Upper lobe of right lung (tissue), 1 donor: ENCODE results near the gene SLC25A11. TPM values are rescaled to one million over a fixed set of nuclear protein-coding genes. Genes with fewer than 3 reads are reported as not detected.
A peak's percentile ranks its signal among the peaks of the same experiment; 100 is the strongest.
"Not testable (repeated sequence)": the region's sequence is repeated elsewhere in the genome, so short reads cannot be mapped to it uniquely, and the experiment has no call there.

Experiments
- ATAC-seq: fragments of 200-7000 bp; cut with Tn5 transposase; one replicate; pipeline ENCODE4 v1.9.1; 2020; ENCODE audit warnings: mild to moderate bottlenecking, moderate library complexity
- DNase-seq: peaks from one replicate; pipeline ENCODE4 v3.0.0-alpha.2; 2020
- H3K27ac ChIP-seq: fragments of 200-600 bp; one replicate; pipeline ENCODE4 v1.8.0; 2022
- H3K27me3 ChIP-seq: fragments of 200-600 bp; one replicate; pipeline ENCODE4 v1.8.0; 2022; ENCODE audit warnings: mild to moderate bottlenecking
- H3K36me3 ChIP-seq: fragments of 200-600 bp; one replicate; pipeline ENCODE4 v1.8.0; 2022
- H3K4me1 ChIP-seq: fragments of 200-600 bp; one replicate; pipeline ENCODE4 v1.8.0; 2022
- H3K4me3 ChIP-seq: fragments of 200-600 bp; one replicate; pipeline ENCODE4 v1.8.0; 2022; ENCODE audit warnings: mild to moderate bottlenecking
- H3K9me3 ChIP-seq: fragments of 200-600 bp; one replicate; pipeline ENCODE4 v1.8.0; 2022
- CTCF ChIP-seq: fragments of 200-600 bp; IDR thresholded peaks from one replicate; pipeline ENCODE4 v1.8.0; 2022; ENCODE audit warnings: antibody characterized with exemption
- intact Hi-C: fragments of 100-400 bp; cut with DNase I; formaldehyde crosslinking; loops from one replicate; pipeline ENCODE4 v1.11.0; 2022
- total RNA-seq: library from RNA; stranded (reverse); fragmentation: NEBNext Ultra II Directional; extraction: Animal tissue kit (Norgen Biotek cat#: 25700); gene quantifications from one replicate; pipeline ENCODE4 v1.2.1, GENCODE V29; 2021
- donor health status: DM: no; HTN: yes; CAD: no; lungs with severe emphysema.

SLC25A11 gene
- total RNA-seq, 1 donor from 2014 or later: 55.0 TPM

GRCh38 chr17:4919511-4920047 lies 20.3 kb downstream of the SLC25A11 start:
- H3K4me1 ChIP-seq: no peaks in the 10 kb centered on the region
- no peaks in the 10 kb centered on the region for H3K36me3 ChIP-seq
- ATAC-seq (no peak), DNase-seq (no peak)
- H3K9me3 ChIP-seq: no peaks in the 10 kb centered on the region
- no peak overlapping the region for H3K27ac ChIP-seq
- no peaks in the 10 kb centered on the region for H3K27me3 ChIP-seq
- no peak overlapping the region for H3K4me3 ChIP-seq
- no peak for TF ChIP-seq CTCF
- intact Hi-C loops: no loop called here

- ATAC-seq, H3K4me3 ChIP-seq, H3K9me3 ChIP-seq, DNase-seq, H3K27me3 ChIP-seq, H3K4me1 ChIP-seq, intact Hi-C loops, H3K36me3 ChIP-seq, H3K27ac ChIP-seq: not testable (repeated sequence)
Observed at GRCh38 chr17:4914551-4914950, 25.3 kb downstream of the SLC25A11 start.

GRCh38 chr17:4913994-4914393 lies 25.9 kb downstream of the SLC25A11 start:
- no peaks in the 10 kb centered on the region for H3K9me3 ChIP-seq
- DNase-seq (no peak), ATAC-seq (no peak)
- H3K27me3 ChIP-seq: no peaks in the 10 kb centered on the region
- H3K27ac ChIP-seq: no peak overlapping the region
- peaks cover 5% of the 10 kb centered on the region for H3K4me1 ChIP-seq
- no peak for TF ChIP-seq CTCF
- intact Hi-C loops: no loop called here
- H3K36me3 ChIP-seq: no peaks in the 10 kb centered on the region
- no peak overlapping the region for H3K4me3 ChIP-seq

GRCh38 chr17:4908711-4909496 lies 30.9 kb downstream of the SLC25A11 start:
- Histone ChIP-seq H3K4me1 (peaks cover 5% of the 10 kb centered on the region), H3K27me3 (no peaks in the 10 kb centered on the region), H3K9me3 (no peaks in the 10 kb centered on the region), H3K27ac (peak overlapping the region; percentile 81), H3K4me3 (no peak overlapping the region), H3K36me3 (no peaks in the 10 kb centered on the region)
- peak; percentile 99 for ATAC-seq
- peak; percentile 93 for DNase-seq
- TF ChIP-seq CTCF: peak; percentile 95
- intact Hi-C loops: loop anchor here (10.0 kb wide), 1 partner anchor 156 kb away; no protein-coding TSS in a partner anchor

GRCh38 chr17:4908301-4908700 lies 31.5 kb downstream of the SLC25A11 start:
- intact Hi-C loops: loop anchor here (10.0 kb wide), 1 partner anchor 156 kb away; no protein-coding TSS in a partner anchor
- Histone ChIP-seq H3K36me3 (no peaks in the 10 kb centered on the region), H3K27ac (peak overlapping the region; percentile 55), H3K27me3 (no peaks in the 10 kb centered on the region), H3K9me3 (no peaks in the 10 kb centered on the region), H3K4me3 (no peak overlapping the region), H3K4me1 (peaks cover 5% of the 10 kb centered on the region)
- DNase-seq (no peak), ATAC-seq (no peak)
- TF ChIP-seq CTCF: no peak

GRCh38 chr17:4906642-4907041 lies 33.2 kb downstream of the SLC25A11 start:
- DNase-seq, H3K36me3 ChIP-seq, H3K27ac ChIP-seq, H3K27me3 ChIP-seq, H3K4me1 ChIP-seq, ATAC-seq, H3K4me3 ChIP-seq, H3K9me3 ChIP-seq: not testable (repeated sequence)
- intact Hi-C loops: loop anchor here (10.0 kb wide), 1 partner anchor 158 kb away; no protein-coding TSS in a partner anchor
